CD4-positive, alpha-beta T cell treated with Interleukin-6 for 4 hours (primary cell): ENCODE data around the gene ZNF689.
A peak's percentile ranks its signal among the peaks of the same experiment; 100 is the strongest.
"Not testable (repeated sequence)": the region's sequence is repeated elsewhere in the genome, so short reads cannot be mapped to it uniquely, and the experiment has no call there.

ENCODE experiments used
- DNase-seq: peaks from one replicate; pipeline ENCODE4 v3.0.0-alpha.2; 2020; ENCODE audit warnings: mixed read lengths

Gene ZNF689

GRCh38 chr16:30590869-30591268 is 19.3 kb downstream of the ZNF689 start:
- not testable (repeated sequence) for DNase-seq

GRCh38 chr16:30589582-30589981 is 20.6 kb downstream of the ZNF689 start:
- not testable (repeated sequence) for DNase-seq

GRCh38 chr16:30588651-30589050 is 21.5 kb downstream of the ZNF689 start:
- DNase-seq: no peak

- DNase-seq: peak; percentile 92
These were observed 24.6 kb downstream of the ZNF689 start, which contains the start of gene ZNF785 for GRCh38 chr16:30585400-30586191. TSS of gene ZNF785 (minus strand) at chr16:30585697. CDS start at chr16:30585611, 86 bp downstream.

- peak; percentile 32 for DNase-seq
These were observed 25.2 kb downstream of the ZNF689 start for GRCh38 chr16:30585022-30585399.

- DNase-seq: no peak
These were observed 27.4 kb downstream of the ZNF689 start for GRCh38 chr16:30582611-30583340.

GRCh38 chr16:30581457-30581856 is 28.7 kb downstream of the ZNF689 start:
- DNase-seq: no peak

- no peak for DNase-seq
These were observed 35.5 kb downstream of the ZNF689 start for GRCh38 chr16:30574678-30575077.

GRCh38 chr16:30571445-30572322 is 38.5 kb downstream of the ZNF689 start, which contains the start of gene ZNF688:
TSS of gene ZNF688 (minus strand) at chr16:30571714. CDS start at chr16:30571629, 85 bp downstream.
- peak; percentile 95 for DNase-seq

GRCh38 chr16:30570636-30571444 is 39.3 kb downstream of the ZNF689 start:
- no peak for DNase-seq

GRCh38 chr16:30569746-30570635 is 40.2 kb downstream of the ZNF689 start:
- no peak for DNase-seq

- DNase-seq: no peak
These were observed 40.9 kb downstream of the ZNF689 start for GRCh38 chr16:30569281-30569680.

- peak; percentile 73 for DNase-seq
These were observed 42.1 kb downstream of the ZNF689 start for GRCh38 chr16:30567991-30568638.

GRCh38 chr16:30567160-30567990 is 42.8 kb downstream of the ZNF689 start:
- DNase-seq: peak; percentile 62

GRCh38 chr16:30566531-30566930 is 43.7 kb downstream of the ZNF689 start:
- no peak for DNase-seq

- no peak for DNase-seq
These were observed 44.2 kb downstream of the ZNF689 start for GRCh38 chr16:30565984-30566383.

GRCh38 chr16:30565526-30565925 is 44.7 kb downstream of the ZNF689 start:
- no peak for DNase-seq

- no peak for DNase-seq
These were observed 48.2 kb downstream of the ZNF689 start for GRCh38 chr16:30562021-30562420.

GRCh38 chr16:30561089-30561816 is 48.9 kb downstream of the ZNF689 start:
- DNase-seq: peak; percentile 49
